A549 (cell line): ENCODE measurements around the gene CXCL1. TPM values are rescaled to one million over a fixed set of nuclear protein-coding genes. Genes with fewer than 3 reads are reported as not detected.

ENCODE experiments used
- ATAC-seq, 2 experiments: fragments of 200-7000 bp in 1 of 2; fragments of >200 bp in 1 of 2; cut with Nextera tagmentation in 1 of 2; cut with Tn5 transposase in 1 of 2; 3 replicates each; pipeline versions ENCODE4 v1.8.0 to v1.9.1; 2018 to 2020; ENCODE audit warnings: mild to moderate bottlenecking in 1 of 2, moderate library complexity in 1 of 2
- CTCF ChIA-PET: fragments of 300-600 bp; sonication (Branson Sonifier 250); formaldehyde crosslinking; extraction: SDS; loops from one replicate; lab custom pipeline; 2021; ENCODE audit warnings: antibody characterized with exemption, inconsistent platforms; lab: Yijun Ruan, JAX
- POLR2A ChIA-PET: fragments of 350-600 bp; formaldehyde crosslinking; extraction: SDS; loops from one replicate; lab custom pipeline; 2021; ENCODE audit warnings: antibody characterized with exemption, inconsistent platforms; lab: Yijun Ruan, JAX
- DNase-seq, 2 experiments: peaks; one replicate each; pipeline versions ENCODE4 v3.0.0 to v3.0.0-alpha.2; 2011 to 2016; ENCODE audit warnings: low read depth in 1 of 2, low spot score in 1 of 2
- FAIRE-seq: peaks from 2 replicates; lab custom pipeline; 2011; peaks lifted over from hg19 to GRCh38; lab: Jason Lieb, UNC
- H3K27ac ChIP-seq, 2 experiments: fragments of >200 bp; sonication (Bioruptor Twin); formaldehyde crosslinking; 3 replicates each; pipeline ENCODE4 v1.5.1; 2016 to 2017
- H3K4me1 ChIP-seq: fragments of >200 bp; sonication (Bioruptor Twin); formaldehyde crosslinking; 3 replicates; pipeline ENCODE4 v1.6.1; 2016
- H3K4me2 ChIP-seq: fragments of >200 bp; sonication (Bioruptor Twin); formaldehyde crosslinking; 3 replicates; pipeline ENCODE4 v1.6.1; 2016
- H3K4me3 ChIP-seq: fragments of >200 bp; sonication (Bioruptor Twin); formaldehyde crosslinking; 3 replicates; pipeline ENCODE4 v1.5.1; 2016
- H3K9me3 ChIP-seq: fragments of >200 bp; sonication (Bioruptor Twin); formaldehyde crosslinking; 3 replicates; pipeline ENCODE4 v1.6.1; 2016
- ATOH8 ChIP-seq: fragments of 250-450 bp; sonication (Bioruptor Pico); IDR thresholded peaks from 2 replicates; pipeline ENCODE4 v1.5.0; 2020; ENCODE audit warnings: low read depth, mild to moderate bottlenecking, moderate library complexity
- CEBPB ChIP-seq, 2 experiments: fragments of >200 bp in 1 of 2; sonication (Bioruptor Twin) in 1 of 2; formaldehyde crosslinking in 1 of 2; IDR thresholded peaks; 2 replicates each; pipeline ENCODE4 v1.6.1; 2012 to 2016
- CHD2 ChIP-seq: fragments of 150-350 bp; IDR thresholded peaks from 2 replicates; pipeline ENCODE4 v1.6.1; 2014; ENCODE audit warnings: low read length; ENCODE audit not compliant: partially characterized antibody
- CTCF ChIP-seq: fragments of >200 bp; sonication (Bioruptor Twin); formaldehyde crosslinking; IDR thresholded peaks from 3 replicates; pipeline ENCODE4 v1.5.1; 2016
- E2F6 ChIP-seq: IDR thresholded peaks from 2 replicates; pipeline ENCODE4 v1.6.1; 2012; ENCODE audit warnings: low read depth, borderline replicate concordance
- EHMT2 ChIP-seq: fragments of 200-600 bp; sonication (generic); IDR thresholded peaks from 2 replicates; pipeline ENCODE4 v1.6.1; 2016; ENCODE audit warnings: antibody characterized with exemption, low read depth, mild to moderate bottlenecking, moderate library complexity
- ESRRA ChIP-seq: fragments of 150-350 bp; IDR thresholded peaks from 2 replicates; pipeline ENCODE4 v1.6.1; 2014; ENCODE audit warnings: mild to moderate bottlenecking, low read length, borderline replicate concordance
- FOSB ChIP-seq: fragments of 250-450 bp; sonication (Bioruptor Pico); IDR thresholded peaks from 2 replicates; pipeline ENCODE4 v1.5.0; 2020; ENCODE audit warnings: mild to moderate bottlenecking, moderate library complexity
- HEYL ChIP-seq: fragments of 250-450 bp; sonication (Bioruptor Pico); IDR thresholded peaks from 2 replicates; pipeline ENCODE4 v1.8.0; 2021; ENCODE audit warnings: mild to moderate bottlenecking, moderate library complexity
- HOXA7 ChIP-seq: fragments of 250-450 bp; sonication (Bioruptor Pico); IDR thresholded peaks from 2 replicates; pipeline ENCODE4 v1.5.0; 2020; ENCODE audit warnings: mild to moderate bottlenecking, moderate library complexity
- HOXB13 ChIP-seq: fragments of 250-450 bp; sonication (Bioruptor Pico); IDR thresholded peaks from 2 replicates; pipeline ENCODE4 v1.5.0; 2020; ENCODE audit warnings: low read depth, mild to moderate bottlenecking, moderate library complexity
- HOXB5 ChIP-seq: fragments of 250-450 bp; sonication (Bioruptor Pico); IDR thresholded peaks from 2 replicates; pipeline ENCODE4 v1.5.0; 2020; ENCODE audit warnings: mild to moderate bottlenecking, moderate library complexity
- MAZ ChIP-seq: fragments of 150-350 bp; IDR thresholded peaks from 2 replicates; pipeline ENCODE4 v1.6.1; 2014; ENCODE audit warnings: antibody characterized with exemption, low read depth, low read length, borderline replicate concordance
- MYC ChIP-seq: IDR thresholded peaks from 2 replicates; pipeline ENCODE4 v1.6.1; 2012; ENCODE audit warnings: mild to moderate bottlenecking, inconsistent platforms, low read length, improper control_type of control experiment, borderline replicate concordance
- NFE2L2 ChIP-seq: fragments of 150-350 bp; conservative IDR thresholded peaks from 2 replicates; pipeline ENCODE4 v1.6.1; 2014; ENCODE audit warnings: low read length
- NR3C1 ChIP-seq: fragments of >200 bp; sonication (Bioruptor Twin); formaldehyde crosslinking; IDR thresholded peaks from 3 replicates; pipeline ENCODE4 v1.6.1; 2017
- PHF8 ChIP-seq: fragments of 200-600 bp; sonication (generic); IDR thresholded peaks from 2 replicates; pipeline ENCODE4 v1.6.1; 2016; ENCODE audit warnings: low read depth, mild to moderate bottlenecking, antibody characterized with exemption, moderate library complexity, borderline replicate concordance
- ZC3H11A ChIP-seq: fragments of 450-650 bp; IDR thresholded peaks from 2 replicates; pipeline ENCODE4 v1.6.1; 2014; ENCODE audit warnings: antibody characterized with exemption, mild to moderate bottlenecking
- ZNF302 ChIP-seq: fragments of 250-450 bp; sonication (Bioruptor Pico); IDR thresholded peaks from 2 replicates; pipeline ENCODE4 v1.9.0; 2021; ENCODE audit warnings: inconsistent platforms, mild to moderate bottlenecking, moderate library complexity
- ZSCAN20 ChIP-seq: fragments of 250-450 bp; sonication (Bioruptor Pico); IDR thresholded peaks from 2 replicates; pipeline ENCODE4 v1.8.0; 2022; ENCODE audit warnings: mild to moderate bottlenecking, moderate library complexity
- WGBS: methylation state at CpG from one replicate; pipeline ENCODE4 v1.1.6; 2017; ENCODE audit errors: missing lambda C conversion rate; 5-methylcytosine and 5-hydroxymethylcytosine counted together
- polyA plus RNA-seq, 4 experiments: library from polyadenylated mRNA; depleted of rRNA in 3 of 4; stranded (reverse); fragments of >200 nt; fragmentation: RNase III in 1 of 4; extraction: RNeasy Plus Mini Kit Qiagen cat#74134 plus additional on column Dnase treatment in 1 of 4; gene quantifications; 2 replicates in 3 of 4; 3 replicates in 1 of 4; pipeline ENCODE4 v1.2.3, GENCODE V29; 2011 to 2017

Gene CXCL1
- polyA plus RNA-seq, 2 of the 4 experiments (the other 2 are of a cell fraction) = 14.9 to 20.0 TPM

GRCh38 chr4:73822812-73823504 lies 46.2 kb upstream of the CXCL1 start:
- Histone ChIP-seq H3K4me2 (no peak overlapping the region), H3K4me1 (no peaks in the 10 kb centered on the region), H3K9me3 (no peaks in the 10 kb centered on the region), H3K27ac (no peak overlapping the region), H3K4me3 (no peak overlapping the region)
- TF ChIP-seq ZSCAN20 (CRISPR knock-in tag) = no peak
- no peak for TF ChIP-seq NR3C1
- TF ChIP-seq ZNF302 (CRISPR knock-in tag) = no peak
- TF ChIP-seq E2F6 = no peak
- no peak for TF ChIP-seq HOXA7 (CRISPR knock-in tag)
- no peak for TF ChIP-seq HEYL (CRISPR knock-in tag)
- TF ChIP-seq PHF8 = no peak
- no peak for TF ChIP-seq MAZ
- TF ChIP-seq ZC3H11A = no peak
- TF ChIP-seq HOXB13 (CRISPR knock-in tag) = no peak
- no peak for TF ChIP-seq CEBPB (IDR thresholded peaks at IDR 0.05)
- DNase-seq = no peak
- ChIA-PET CTCF (interaction anchor here (0.9 kb wide), 1 partner anchor 160 kb away, joined by 3 read pairs; no protein-coding TSS in a partner anchor), POLR2A (no interaction called here)
- no peak for ATAC-seq
- no peak for FAIRE-seq

- Histone ChIP-seq H3K4me2 (no peak overlapping the region), H3K9me3 (no peaks in the 10 kb centered on the region), H3K27ac (no peak overlapping the region), H3K4me3 (no peak overlapping the region), H3K4me1 (no peaks in the 10 kb centered on the region)
- CTCF ChIA-PET = interaction anchor here (1.0 kb wide), 1 partner anchor 9 kb away, joined by 3 read pairs; no protein-coding TSS in a partner anchor
- no peak for ATAC-seq
- TF ChIP-seq FOSB (CRISPR knock-in tag) = no peak
- POLR2A ChIA-PET = no interaction called here
- no peak for DNase-seq
- FAIRE-seq = no peak
Observed at GRCh38 chr4:73823760-73824159, 45.4 kb upstream of the CXCL1 start.

- CTCF ChIA-PET = no interaction called here
- DNase-seq (no peak), ATAC-seq (no peak)
- POLR2A ChIA-PET = no interaction called here
- TF ChIP-seq HOXB13 (CRISPR knock-in tag) = no peak
- TF ChIP-seq MYC = no peak
- no peak for TF ChIP-seq CHD2
- TF ChIP-seq HOXB5 (CRISPR knock-in tag) = no peak
- TF ChIP-seq HOXA7 (CRISPR knock-in tag) = no peak
- TF ChIP-seq ATOH8 = no peak
- no peak for TF ChIP-seq CTCF
- no peak for TF ChIP-seq EHMT2
- no peak for TF ChIP-seq ESRRA
- no peak for TF ChIP-seq NFE2L2
- no peak for TF ChIP-seq CEBPB (IDR thresholded peaks at IDR 0.05)
- TF ChIP-seq, all 56 proteins: peak for 0
- H3K9me3 ChIP-seq = no peaks in the 10 kb centered on the region
- no peak for FAIRE-seq
- WGBS = 87% methylated on average over 3 of the region's 3 CpGs
- H3K27ac ChIP-seq = no peak overlapping the region
- no peaks in the 10 kb centered on the region for H3K4me1 ChIP-seq
- no peak overlapping the region for H3K4me3 ChIP-seq
- H3K4me2 ChIP-seq = no peak overlapping the region
Observed at GRCh38 chr4:73828956-73829355, 40.2 kb upstream of the CXCL1 start.
